PC-3 (cell line): ENCODE data around the gene OR52A1.

Source experiments
- CTCF ChIP-seq: fragments of 300-600 bp; sonication (generic); conservative IDR thresholded peaks from 2 replicates; pipeline ENCODE4 v1.5.1; 2017; ENCODE audit warnings: antibody characterized with exemption, low read depth, mild to moderate bottlenecking, low read length
- EZH2 ChIP-seq: fragments of 300-600 bp; sonication (generic); IDR thresholded peaks from one replicate; pipeline ENCODE4 v1.6.1; 2017; ENCODE audit warnings: antibody characterized with exemption, mild to moderate bottlenecking, low read length; ENCODE audit not compliant: unreplicated experiment

- TF ChIP-seq CTCF (no peak), EZH2 (no peak)
These were observed 18.3 kb downstream of the OR52A1 start for GRCh38 chr11:5136261-5136660.
